NCI-H2196 treated with DMSO at 0.1 percent for 48 hours (cell line): ENCODE data around the gene ZNF556.
"Not testable (repeated sequence)": the region's sequence is repeated elsewhere in the genome, so short reads cannot be mapped to it uniquely, and the experiment has no call there.

ENCODE experiments used
- DNase-seq: peaks from one replicate; lab custom pipeline; 2025; ENCODE audit not compliant: unreplicated experiment; lab: John Stamatoyannopoulos, UW

ZNF556 gene

DNA sequence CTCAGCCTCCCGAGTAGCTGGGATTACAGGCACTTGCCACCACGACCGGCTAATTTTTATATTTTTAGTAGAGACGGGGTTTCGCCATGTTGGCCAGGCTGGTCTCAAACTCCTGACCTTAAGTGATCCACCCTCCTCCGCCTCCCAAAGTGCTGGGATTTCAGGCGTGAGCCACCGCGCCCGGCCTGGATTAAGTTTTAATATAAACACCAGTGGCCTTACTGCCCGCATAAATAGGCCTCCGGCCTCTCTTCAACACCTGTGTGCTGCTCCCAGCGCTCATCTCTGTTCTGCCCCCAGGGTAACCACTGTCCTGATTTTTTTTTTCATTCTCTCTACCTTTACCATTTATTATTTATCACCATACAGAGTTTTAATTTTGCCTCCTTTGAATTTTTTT is 36.2 kb downstream of the ZNF556 start:
- DNase-seq, result not testable (repeated sequence)

DNA sequence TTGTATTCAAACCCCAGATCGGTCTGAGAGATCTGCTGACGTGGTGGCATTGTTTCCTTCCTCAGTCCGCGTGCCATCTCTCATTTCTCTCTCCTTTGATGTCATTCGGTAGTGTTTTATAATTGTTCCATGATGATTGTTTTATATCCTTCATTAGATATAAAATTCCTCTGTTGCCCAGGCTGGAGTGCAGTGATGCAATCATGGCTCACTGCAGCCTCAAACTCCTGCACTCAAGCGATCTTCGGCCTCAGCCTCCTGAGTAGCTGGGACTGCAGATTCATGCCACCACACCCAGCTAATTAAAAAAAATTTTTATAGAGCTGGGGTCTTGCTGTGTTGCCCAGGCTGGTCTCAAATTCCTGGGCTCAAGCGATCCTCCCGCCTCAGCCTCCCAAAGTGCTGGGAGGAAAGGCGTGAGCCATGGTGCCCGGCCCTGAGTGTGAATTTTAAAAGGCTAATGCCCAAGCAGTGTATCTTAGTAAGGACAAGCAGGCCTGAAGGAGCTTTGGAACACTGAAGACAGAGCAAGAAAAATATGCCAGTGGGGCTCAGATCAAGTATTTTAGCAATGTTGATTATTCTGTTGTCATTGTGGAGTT is 38.9 kb downstream of the ZNF556 start:
- DNase-seq, result no peak

DNA sequence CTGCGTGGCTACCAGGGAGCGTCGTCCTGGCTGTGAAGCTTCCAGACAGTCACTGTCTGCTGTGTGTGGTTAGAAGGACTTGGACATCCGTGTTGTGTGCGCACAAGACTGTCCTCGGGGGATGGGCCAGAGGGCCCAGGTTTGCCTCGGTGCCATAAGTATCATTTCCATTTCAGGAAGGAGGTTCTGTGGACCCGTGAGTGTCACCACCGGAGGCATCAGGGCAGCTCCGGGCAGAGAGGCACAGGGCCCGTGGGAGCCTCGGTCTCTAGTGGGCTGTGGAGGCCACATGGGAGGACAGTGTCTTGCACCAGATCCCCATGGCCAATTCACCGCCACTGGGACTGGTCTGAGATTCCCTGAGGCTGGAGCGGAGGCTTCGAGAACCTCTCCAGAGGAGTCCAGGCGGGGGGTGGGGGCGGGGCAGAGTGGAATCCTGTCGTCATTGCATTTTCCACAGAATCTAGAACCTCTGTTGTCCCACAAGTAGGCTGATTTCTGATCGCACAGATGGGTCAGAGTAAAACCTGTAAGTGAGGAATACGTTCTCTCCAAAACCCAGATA is 39.6 kb downstream of the ZNF556 start:
- no peak for DNase-seq

- no peak for DNase-seq
Observed at GRCh38 chr19:2912306-2912705, 45.2 kb downstream of the ZNF556 start.

GRCh38 chr19:2917275-2918184 is 50.4 kb downstream of the ZNF556 start:
- DNase-seq, result no peak

DNA sequence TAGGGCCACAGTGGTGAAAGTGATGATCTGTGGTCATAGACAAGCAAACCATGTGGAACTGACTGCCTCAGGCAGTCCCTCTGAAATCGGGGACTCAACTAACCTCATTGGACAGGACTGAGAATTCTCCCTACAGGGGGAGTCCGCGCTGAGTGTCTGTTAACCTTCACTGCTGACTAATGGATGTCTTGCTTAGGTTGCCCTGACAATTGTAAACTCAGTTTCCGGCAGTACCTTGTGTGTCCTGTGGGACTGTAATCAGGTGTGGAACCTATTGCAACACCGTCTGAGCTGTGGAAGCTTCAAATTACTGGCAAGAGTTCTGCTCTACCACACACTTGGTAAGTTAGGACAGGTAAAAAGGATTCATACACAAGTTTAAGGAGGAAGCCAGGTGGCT is 55.9 kb downstream of the ZNF556 start:
- DNase-seq, result no peak

GRCh38 chr19:2923510-2923909 is 56.4 kb downstream of the ZNF556 start:
- DNase-seq, result no peak

- no peak for DNase-seq
Observed at GRCh38 chr19:2926341-2927031, 59.4 kb downstream of the ZNF556 start.

- DNase-seq, result no peak
Observed at GRCh38 chr19:2927032-2927430, 59.9 kb downstream of the ZNF556 start.
